NCI-H748 (cell line): ENCODE data around the gene UNC5CL.
A peak's percentile ranks its signal among the peaks of the same experiment; 100 is the strongest.

Source experiments
- DNase-seq: peaks from one replicate; lab custom pipeline; 2025; ENCODE audit not compliant: unreplicated experiment; lab: John Stamatoyannopoulos, UW

The UNC5CL gene

DNA sequence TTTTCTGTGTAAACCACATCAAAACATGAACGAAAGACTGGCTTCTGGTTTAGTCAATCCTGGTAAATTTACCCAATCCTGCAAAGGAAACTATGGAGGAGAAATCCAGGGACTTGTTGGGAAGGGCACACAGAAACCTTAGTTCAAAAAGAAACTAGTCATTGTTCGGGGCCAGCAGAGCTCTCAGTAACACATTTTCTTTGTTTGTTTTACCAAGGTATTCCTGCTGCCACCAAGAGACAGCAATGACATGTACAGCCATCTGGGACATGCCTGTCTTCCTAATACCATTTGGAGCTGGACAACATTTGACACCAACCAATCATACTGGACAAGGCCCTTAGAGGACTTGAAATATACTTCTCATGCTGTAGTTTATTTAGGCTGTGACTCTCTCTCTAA, 24.9 kb upstream of the UNC5CL start:
- no peak for DNase-seq

DNA sequence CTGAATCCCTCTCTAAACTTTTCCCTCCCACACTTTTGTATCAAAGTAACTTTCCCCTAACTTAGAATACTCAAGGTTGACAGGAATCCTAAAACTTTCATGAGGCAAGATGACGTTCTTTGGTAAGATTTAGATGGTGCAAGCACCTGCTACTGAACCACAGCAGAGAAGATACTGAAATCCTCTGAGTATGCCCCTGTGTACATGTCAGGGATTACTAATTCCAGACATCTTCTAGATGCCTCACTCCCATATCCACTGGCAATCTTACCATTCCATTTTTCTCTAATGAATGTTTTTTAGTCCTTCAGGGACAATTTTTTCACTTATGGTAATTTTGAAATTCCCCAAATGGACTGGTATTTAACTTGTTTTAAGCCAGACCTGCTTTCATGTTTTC, 23.0 kb upstream of the UNC5CL start:
- DNase-seq = no peak

DNA sequence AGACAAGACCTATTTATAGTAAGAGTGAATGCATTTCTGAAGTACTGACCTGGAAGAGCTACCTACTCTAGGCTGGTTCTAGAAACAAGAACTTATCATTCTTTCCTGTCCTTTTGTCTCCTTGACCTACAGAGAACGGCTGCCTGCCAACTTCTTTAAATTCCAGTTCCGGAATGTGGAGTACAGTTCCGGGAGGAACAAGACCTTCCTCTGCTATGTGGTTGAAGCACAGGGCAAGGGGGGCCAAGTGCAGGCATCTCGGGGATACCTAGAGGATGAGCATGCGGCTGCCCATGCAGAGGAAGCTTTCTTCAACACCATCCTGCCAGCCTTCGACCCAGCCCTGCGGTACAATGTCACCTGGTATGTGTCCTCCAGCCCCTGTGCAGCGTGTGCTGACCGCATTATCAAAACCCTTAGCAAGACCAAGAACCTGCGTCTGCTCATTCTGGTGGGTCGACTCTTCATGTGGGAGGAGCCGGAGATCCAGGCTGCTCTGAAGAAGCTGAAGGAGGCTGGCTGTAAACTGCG, 22.2 kb upstream of the UNC5CL start:
- DNase-seq = no peak

DNA sequence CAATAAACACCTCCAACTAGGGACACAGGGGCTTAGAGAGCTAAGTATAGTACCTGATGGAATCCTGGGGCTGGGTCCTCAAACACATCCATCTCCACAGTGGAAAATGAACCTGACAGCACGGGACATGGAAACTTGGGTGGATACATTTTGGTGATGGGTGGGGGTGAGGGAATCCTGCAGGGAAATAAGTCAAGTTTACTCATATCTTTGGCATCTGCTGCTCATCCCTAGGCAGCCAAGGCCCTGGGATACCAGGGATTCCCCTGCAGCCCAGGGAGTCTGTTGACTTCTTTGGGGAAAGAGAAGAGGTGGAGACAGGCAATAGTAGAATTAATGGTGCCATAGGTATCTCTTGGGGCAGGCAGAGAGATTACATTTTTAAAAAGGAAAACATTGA, 20.5 kb upstream of the UNC5CL start:
- DNase-seq = no peak

DNA sequence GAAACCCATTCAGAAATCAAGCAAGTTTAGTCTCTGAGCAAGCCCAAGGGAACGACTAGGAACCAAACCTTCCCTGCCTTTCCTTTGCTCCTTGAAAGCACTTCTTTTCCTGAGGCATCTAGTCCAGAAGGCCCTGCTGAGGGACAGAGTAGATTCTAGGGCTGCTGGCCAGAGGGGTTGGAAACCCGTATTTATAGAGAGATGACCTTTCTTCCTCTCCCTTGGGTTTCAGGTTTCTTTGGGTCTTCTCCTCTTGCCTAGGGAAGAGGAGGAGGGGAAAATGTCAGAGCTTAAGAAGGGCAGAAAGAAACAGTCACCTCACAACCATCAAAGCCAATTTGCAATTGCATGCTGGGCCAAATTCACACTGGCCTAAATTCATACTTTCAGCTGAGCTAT, 19.8 kb upstream of the UNC5CL start:
- no peak for DNase-seq

DNA sequence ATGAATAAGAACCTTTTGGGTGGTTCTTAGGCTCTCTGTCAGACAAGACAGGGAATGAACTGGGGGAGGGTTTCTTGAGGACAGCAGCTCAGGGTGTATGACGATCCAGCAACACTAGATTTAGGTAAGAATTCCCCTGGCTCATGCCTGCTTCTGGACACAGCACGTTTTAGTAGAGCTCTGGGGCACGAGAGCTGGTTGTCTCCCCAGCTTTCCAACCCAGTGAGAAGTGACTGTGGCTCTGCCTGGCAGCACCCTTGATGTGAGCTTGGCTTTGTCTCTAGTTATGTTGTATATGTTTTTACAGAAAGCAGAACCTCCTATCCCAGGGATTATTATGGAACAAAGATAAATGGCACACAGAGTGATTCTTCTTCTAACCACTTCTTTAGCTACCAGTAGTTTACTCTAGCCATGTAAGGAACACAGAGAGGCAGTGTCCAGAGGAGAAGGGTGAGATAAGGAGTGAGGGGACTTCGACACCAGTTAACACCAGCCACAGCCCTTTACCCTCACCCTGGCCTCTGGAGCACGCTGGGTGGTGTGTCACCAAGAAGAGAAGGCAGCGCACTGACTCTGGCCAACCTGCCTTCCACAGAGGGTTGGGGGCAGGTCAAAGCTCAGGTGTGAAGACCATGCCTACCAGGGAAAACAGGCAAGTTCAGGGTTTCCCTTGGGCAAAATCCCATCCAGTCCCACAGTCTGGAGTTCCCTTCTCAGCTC, 17.9 kb upstream of the UNC5CL start:
- DNase-seq = no peak

DNA sequence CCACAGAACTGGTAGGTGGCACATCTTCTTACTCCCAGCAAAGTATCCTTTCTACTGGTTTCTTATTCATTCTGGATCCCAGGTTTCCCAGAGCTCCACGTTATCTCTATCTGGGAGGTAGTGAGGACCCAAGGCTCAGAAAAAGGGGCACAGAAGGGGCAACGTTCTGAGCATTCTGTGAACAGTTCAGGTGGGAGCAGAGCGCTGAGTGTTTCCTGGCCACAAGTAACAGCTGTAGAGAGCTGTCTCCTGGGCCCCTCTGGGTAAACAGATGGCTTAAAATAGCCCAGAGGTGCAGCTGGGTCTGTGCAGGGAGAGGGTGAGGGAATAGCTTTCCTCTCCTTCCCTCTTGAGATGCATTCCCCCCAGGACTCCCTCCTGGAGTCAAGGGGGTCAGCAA, 16.1 kb upstream of the UNC5CL start:
- DNase-seq = peak; percentile 29

DNA sequence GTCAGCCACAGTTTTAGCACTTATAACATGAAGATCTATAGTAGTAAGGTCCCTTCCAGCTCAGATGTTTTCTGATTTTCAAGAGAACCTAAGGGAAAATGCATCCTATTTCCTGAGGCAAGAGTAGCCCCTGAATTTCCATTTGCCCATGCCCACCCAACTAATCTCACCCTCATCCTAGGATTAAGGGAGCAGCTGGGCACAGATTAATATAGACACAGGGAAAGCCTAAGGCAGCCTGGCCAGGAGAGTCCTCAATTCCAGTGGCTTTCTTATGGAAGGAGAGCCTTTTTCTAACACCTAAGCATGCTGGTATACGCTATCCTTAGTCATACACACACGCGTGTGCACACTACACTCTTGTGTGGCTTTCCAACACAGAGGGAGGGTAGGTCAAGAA, 15.5 kb upstream of the UNC5CL start:
- DNase-seq = no peak

DNA sequence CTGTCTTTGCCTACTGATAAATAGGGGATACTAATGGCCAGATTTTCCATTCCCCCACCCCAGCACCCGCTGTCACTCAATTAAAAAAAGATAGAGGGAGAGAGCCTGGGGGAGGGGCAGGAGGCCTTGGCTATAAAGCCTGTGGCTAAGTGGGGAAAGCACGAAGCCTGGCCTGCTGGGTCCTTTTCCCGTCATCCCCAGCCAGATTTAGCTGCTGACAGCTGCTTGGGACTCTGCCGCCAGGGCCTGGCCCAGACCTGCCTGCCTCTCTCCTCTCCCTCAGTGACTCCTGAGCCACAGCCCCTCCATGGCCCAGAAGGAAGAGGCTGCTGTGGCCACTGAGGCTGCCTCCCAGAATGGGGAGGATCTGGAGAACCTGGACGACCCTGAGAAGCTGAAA, 14.0 kb upstream of the UNC5CL start, which contains the start of gene APOBEC2:
APOBEC2 (plus strand) TSS at position 162 of the 400 bp plus-strand sequence; CDS start at position 308, 146 bp downstream.
- no peak for DNase-seq

DNA sequence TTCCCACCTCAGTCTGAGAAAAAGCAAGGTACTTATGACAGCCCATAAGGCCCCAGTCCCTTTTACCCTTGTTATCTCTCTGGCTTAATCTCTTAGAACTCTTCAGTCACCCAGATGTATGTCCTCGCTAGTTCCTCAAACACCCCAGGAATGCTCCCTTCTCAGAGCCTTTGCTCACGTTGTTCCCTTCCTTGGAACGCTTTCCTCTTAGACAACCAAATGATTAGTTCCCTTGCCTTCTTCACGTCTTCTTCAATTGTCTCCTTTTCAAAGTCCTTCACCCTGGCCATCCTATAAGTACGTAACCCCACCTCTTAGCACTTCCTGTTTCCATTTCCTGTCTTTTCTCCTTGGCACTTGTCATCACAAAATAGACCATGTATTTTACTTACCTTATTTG, 12.9 kb upstream of the UNC5CL start:
- DNase-seq = no peak

DNA sequence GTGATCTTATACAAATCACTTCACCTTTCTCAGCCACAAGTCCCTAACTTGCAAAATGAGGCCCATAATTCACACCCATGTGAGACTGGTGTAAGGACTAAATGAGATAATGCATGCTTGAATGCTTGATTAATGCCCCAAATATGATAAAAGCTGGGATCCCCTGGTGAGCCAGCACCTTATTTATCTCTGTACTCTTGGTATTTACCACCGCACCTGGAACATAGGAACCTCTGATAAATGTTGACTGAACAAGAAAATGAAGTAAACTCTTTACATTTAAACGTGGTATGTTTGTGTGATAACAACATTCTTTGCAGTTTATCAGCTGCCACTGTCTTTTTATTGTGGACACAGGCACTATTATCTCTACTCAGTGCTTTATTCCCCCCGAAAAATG, 11.5 kb upstream of the UNC5CL start:
- no peak for DNase-seq

DNA sequence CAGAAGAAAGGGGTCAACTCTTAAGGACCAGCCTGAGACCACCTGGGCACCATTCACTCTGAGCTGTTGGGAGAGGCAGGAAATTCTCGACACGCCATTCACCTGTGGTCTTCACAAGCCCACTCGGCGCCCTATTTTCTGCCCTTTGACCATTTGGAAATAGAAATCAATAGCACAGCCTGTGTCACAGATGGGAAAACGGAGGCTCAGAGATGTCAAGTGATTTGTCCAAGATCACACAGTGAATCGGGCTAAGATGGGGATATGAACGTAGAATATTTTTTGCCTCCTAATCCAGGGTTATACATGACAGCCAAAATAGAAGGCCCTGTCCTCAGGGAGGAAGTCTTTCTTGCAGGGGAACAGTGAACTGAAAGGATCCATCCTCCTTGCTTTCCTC, 10.9 kb upstream of the UNC5CL start:
- DNase-seq = no peak

DNA sequence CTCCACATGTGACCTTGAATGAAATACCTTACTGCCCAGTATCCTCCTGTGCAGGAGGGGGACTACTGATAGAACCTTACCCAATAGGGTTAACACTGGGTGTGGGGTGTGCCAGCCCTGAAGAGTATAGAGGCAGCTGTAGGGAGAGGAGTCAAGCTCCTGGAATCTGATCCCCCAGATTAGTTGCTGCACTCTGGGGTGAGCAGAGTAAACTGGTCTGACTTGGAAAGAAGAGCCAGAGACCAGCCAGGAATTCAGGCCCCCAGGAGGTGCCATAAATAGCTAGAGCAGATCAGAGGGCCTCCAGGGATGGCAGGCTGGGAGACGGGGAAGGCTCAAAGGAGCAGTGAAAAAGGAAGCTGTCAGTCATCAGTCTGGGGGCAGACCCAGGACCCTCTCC, 10.5 kb upstream of the UNC5CL start:
- no peak for DNase-seq

DNA sequence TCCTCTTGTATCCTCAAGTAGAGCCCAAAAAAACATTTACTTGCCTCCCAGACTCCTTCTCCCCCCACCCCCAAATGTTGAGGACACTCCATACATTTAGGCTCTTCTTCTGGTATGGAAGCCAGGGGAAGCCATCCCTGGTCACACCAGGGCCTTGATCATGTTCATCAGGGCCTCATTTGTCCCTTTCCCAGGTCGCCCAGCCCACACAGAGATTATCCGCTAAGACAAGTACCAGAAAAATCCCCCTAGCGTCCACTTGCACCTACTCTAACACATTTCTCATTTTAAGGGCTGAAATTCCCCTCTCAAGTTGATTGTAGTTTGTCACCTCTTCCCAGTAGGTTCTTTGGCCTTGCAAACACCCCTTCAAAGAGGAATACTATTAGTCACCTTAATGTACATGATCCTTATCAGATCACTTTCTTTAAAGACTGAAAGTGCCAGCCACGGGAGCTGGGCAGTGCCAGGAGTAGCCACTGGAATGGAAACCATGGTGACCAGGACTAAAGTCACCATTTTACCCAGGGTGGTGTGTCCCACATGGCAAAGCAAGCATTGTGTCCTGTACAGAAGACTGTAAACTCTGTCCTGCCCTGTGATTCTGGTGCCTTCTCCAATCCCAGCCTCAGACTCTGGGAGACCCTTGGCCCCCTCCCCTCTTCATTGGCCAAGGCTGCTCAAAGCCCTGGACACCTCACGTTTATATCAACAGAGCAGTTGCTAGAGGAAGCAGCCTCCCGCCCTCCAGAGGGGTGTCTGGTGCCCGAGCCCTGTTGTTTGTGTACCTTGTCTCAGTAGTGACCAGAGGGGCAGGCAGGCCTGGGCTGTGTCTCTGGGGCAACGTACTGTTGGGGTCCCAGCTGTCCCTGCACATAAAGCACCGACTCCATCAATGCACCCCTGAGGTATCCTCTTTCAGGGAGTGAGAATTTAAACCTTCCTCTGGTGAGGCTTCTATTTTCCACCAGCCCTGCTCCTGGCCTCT, 9.0 kb upstream of the UNC5CL start:
- DNase-seq = no peak

DNA sequence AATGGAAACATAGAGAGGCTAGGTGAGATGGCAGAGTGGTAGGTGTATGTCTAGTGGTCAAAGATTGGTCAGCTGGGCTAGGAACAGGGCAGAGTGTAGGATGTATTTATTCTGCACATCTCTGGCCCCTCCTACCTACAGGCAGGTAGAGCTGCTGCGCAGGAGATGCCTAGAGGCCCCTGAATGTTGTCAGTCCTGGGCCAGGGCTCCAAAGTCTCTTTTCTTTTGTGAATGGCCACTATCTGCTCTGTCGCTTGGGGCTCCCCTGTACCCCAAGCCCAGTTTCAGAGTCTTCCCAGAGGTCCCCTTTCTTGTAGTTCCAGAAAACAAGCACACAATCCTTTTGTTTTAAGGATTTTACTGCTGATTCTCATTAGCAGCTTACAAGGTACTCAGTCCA, 8.3 kb upstream of the UNC5CL start:
- no peak for DNase-seq

DNA sequence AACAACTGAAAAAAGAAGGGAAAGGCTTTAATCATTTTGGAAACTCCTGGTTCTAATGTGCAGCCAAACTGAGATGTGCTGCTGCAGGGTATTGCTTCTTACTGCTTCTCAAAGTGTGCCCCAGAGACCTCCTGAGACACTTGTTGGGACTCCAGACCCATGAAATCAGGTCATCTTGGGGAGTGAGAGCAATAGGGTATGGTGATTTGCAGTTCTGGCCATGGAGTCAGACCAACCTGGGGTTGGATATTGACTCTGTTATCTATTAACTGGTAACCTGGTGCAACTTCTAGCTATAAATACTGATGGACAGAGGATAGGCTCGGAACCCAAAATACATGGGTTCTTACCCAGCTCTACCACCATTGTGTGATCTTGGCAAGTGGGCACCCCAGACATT, 7.1 kb upstream of the UNC5CL start:
- no peak for DNase-seq

DNA sequence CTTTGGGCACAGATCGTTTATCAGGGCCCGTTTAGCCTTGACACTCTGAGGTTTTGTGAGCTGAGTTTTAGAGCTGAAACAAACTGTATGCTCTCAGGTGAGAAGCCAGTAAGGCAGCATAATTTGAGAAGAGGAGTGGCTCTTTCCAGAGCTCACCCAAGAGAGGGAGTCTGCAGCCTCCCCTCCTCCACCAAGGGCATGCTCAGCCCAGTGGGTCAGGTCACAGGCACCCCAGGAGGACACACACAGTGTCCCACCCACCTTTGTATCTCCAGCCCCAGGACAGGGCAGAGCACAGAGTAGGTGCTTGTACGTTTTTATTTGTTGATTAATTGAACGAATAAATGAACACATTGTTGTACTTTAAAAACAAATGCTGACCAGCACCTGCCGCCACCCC, 6.6 kb upstream of the UNC5CL start:
- no peak for DNase-seq

DNA sequence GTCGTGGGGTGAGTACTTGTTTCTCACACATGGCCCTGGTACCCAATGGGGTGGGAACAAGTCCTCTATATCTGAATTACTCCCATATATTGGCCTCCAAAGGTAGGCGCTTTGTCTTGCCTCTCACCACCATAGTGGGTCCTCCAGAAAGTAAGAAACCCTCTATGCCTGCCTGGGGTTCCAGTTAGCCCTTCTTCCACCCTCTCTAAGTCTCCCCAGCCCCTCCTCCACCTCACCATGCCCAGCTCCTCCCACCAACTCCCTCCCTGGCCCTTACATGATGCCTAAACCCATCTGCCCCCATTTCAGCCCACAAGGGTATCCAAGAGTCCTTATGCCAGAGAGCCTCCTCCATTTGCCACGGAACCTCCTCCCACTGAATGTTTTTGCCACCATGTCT, 4.1 kb upstream of the UNC5CL start:
- no peak for DNase-seq

DNA sequence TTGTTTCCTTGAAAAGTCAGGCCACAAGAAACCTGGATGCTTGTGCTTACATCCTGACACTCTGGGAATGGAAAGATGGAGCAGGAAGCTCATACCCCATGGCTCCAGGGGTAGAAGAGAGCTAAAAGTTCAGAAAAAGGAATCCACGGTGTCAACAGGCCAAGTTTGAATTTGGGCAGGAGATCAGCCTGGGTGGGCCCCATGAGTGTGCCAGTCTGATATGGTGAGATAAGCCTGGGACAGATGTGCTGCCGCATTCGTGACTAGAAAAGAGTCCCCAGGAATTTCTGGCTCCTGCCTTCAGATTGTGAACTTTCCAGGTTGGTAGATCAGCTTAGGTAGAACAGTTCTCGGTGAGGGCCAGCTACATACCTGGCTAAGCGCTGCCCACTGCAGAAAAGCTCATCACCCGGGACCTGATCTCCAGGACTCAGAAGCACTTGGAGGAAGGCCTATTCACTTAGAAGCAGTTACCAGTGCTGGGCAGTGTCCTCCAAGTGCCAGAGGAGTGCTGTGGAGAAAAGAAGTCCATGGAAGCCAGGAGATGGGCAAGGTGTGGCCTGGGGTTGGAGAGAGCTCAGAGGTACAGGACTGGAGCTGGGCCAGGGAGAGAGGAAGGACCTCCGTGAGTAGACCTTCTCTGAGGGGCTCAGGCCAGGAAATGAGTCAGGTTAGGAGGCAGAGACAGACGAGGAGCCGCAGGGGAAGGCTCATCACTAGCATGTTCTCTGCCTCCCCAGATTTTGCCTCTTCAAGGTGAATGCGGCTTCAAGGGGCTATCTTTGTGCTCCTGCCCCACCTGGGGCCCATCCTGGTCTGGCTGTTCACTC, 3.4 kb upstream of the UNC5CL start, which contains the start of gene TSPO2:
TSPO2 (plus strand) TSS at position 242 of the 830 bp plus-strand sequence; CDS start at position 761, 519 bp downstream.
- DNase-seq = no peak

DNA sequence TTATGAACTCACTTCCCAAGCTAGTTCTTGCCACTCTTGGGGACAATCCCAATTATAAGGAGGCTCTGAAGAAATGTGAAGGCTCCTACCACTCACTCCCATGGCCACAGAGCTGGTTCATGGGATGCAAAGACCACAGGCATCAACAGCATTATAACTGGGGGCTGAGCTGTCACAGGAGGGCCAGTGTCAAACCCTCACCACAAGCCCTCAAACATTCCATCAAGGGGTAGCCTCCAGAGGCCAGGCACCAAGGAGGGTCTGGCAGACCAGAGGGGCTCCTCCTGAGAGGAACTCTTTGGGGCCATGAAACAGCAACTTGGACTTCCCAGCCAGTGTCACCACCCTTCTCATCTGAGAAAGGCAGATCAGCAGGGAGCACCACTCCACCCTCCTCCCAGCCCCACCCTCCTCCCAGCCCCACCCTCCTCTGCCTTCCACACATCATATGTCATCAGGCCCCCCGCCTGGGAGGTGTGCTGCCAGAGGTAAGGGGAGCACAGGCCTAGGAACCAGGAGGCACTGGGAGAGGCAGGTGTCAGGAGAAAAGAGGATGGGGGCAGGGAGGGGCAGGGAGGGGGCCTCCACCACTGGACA, 2.0 kb upstream of the UNC5CL start:
- DNase-seq = peak; percentile 17
